ENCODE measurements around the gene GPD2.

DNA sequence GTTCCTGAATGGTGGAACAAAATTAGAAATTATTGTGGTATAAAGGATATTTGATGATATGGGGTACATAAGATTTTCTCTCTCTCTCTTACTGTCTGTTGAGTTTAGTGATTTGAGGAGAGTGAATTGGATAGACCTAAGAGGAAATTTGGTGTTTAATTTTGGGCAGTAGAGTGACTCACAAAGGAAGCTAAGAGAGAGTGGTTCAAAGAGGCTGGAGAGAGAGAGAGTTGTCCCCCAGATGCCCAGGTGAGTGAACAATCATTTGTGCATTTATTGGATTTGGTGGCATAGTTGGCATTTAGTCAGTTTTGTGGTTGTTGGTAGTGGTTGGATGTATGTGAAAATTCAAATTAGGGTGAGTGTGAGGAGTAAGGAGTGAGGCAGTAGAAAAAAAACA lies 56.8 kb downstream of the GPD2 start:
- TF ChIP-seq POLR2A (IDR thresholded peaks at IDR 0.05) = no peak
- TF ChIP-seq, protein P1, sequence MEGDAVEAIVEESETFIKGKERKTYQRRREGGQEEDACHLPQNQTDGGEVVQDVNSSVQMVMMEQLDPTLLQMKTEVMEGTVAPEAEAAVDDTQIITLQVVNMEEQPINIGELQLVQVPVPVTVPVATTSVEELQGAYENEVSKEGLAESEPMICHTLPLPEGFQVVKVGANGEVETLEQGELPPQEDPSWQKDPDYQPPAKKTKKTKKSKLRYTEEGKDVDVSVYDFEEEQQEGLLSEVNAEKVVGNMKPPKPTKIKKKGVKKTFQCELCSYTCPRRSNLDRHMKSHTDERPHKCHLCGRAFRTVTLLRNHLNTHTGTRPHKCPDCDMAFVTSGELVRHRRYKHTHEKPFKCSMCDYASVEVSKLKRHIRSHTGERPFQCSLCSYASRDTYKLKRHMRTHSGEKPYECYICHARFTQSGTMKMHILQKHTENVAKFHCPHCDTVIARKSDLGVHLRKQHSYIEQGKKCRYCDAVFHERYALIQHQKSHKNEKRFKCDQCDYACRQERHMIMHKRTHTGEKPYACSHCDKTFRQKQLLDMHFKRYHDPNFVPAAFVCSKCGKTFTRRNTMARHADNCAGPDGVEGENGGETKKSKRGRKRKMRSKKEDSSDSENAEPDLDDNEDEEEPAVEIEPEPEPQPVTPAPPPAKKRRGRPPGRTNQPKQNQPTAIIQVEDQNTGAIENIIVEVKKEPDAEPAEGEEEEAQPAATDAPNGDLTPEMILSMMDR (IDR thresholded peaks at IDR 0.05) = no peak

Measured in esophagus squamous epithelium (tissue), 4 donors.